HepG2 (cell line): Measurements from ENCODE around the gene GTF2H4. TPM values are rescaled to one million over a fixed set of nuclear protein-coding genes. Genes with fewer than 3 reads are reported as not detected.

Experiments used
- AKAP8 ChIP-seq: sonication (generic); formaldehyde crosslinking; IDR thresholded peaks from 2 replicates; pipeline ENCODE4 v1.5.1; 2020; ENCODE audit warnings: mild to moderate bottlenecking, missing genetic modification reagents
- ATM ChIP-seq: fragments of 450-650 bp; IDR thresholded peaks from 2 replicates; pipeline ENCODE4 v1.7.1; 2017; ENCODE audit warnings: mild to moderate bottlenecking, borderline replicate concordance
- CBX2 ChIP-seq, 2 experiments: fragments of 200-600 bp in 1 of 2; sonication (generic); formaldehyde crosslinking in 1 of 2; IDR thresholded peaks; 2 replicates each; pipeline versions ENCODE4 v1.7.0 to v1.8.1; 2018 to 2022; ENCODE audit warnings: low read depth in 2 of 2, low read length in 1 of 2, mild to moderate bottlenecking in 1 of 2, missing genetic modification reagents in 1 of 2
- HES4 ChIP-seq: sonication (generic); formaldehyde crosslinking; IDR thresholded peaks from 2 replicates; pipeline ENCODE4 v1.9.0; 2021; ENCODE audit warnings: mild to moderate bottlenecking, missing genetic modification reagents, borderline replicate concordance
- HIVEP1 ChIP-seq: sonication (generic); formaldehyde crosslinking; IDR thresholded peaks from 2 replicates; pipeline ENCODE4 v1.4.0; 2020; ENCODE audit warnings: mild to moderate bottlenecking, missing genetic modification reagents
- HMG20A ChIP-seq: IDR thresholded peaks from 2 replicates; pipeline ENCODE4 v1.6.1; 2016; ENCODE audit warnings: borderline replicate concordance
- KMT2B ChIP-seq: IDR thresholded peaks from 2 replicates; pipeline ENCODE4 v1.6.1; 2016; ENCODE audit warnings: missing genetic modification reagents, missing compliant biosample characterization
- SOX13 ChIP-seq, 3 experiments: fragments of 450-650 bp in 1 of 3; sonication (generic) in 1 of 3; formaldehyde crosslinking in 1 of 3; IDR thresholded peaks in 2 of 3; conservative IDR thresholded peaks in 1 of 3; 2 replicates each; pipeline versions ENCODE4 v1.5.0 to v1.6.1; 2016 to 2020; ENCODE audit warnings: antibody characterized with exemption in 1 of 3, mild to moderate bottlenecking in 1 of 3, missing compliant biosample characterization in 1 of 3, missing genetic modification reagents in 1 of 3, moderate library complexity in 1 of 3
- YEATS2 ChIP-seq: sonication (generic); formaldehyde crosslinking; IDR thresholded peaks from 2 replicates; pipeline ENCODE4 v1.4.0; 2020; ENCODE audit warnings: missing genetic modification reagents, borderline replicate concordance
- ZBTB38 ChIP-seq: sonication (generic); formaldehyde crosslinking; IDR thresholded peaks from 2 replicates; pipeline ENCODE4 v1.5.1; 2020; ENCODE audit warnings: mild to moderate bottlenecking, missing genetic modification reagents
- ZNF292 ChIP-seq: sonication (generic); formaldehyde crosslinking; IDR thresholded peaks from 2 replicates; pipeline ENCODE4 v1.8.1; 2022; ENCODE audit warnings: mild to moderate bottlenecking, low read depth, missing genetic modification reagents, borderline replicate concordance
- ZNF3 ChIP-seq: IDR thresholded peaks from 2 replicates; pipeline ENCODE4 v1.7.0; 2017; ENCODE audit warnings: inconsistent platforms
- ZNF598 ChIP-seq: sonication (generic); formaldehyde crosslinking; IDR thresholded peaks from 2 replicates; pipeline ENCODE4 v1.5.1; 2020; ENCODE audit warnings: mild to moderate bottlenecking, missing genetic modification reagents, borderline replicate concordance
- ZSCAN30 ChIP-seq: sonication (generic); formaldehyde crosslinking; IDR thresholded peaks from 2 replicates; pipeline ENCODE4 v1.5.0; 2020; ENCODE audit warnings: mild to moderate bottlenecking, missing genetic modification reagents
- polyA plus RNA-seq, 8 experiments: library from polyadenylated mRNA; depleted of rRNA in 3 of 8; stranded (reverse) in 7 of 8; unstranded in 1 of 8; fragments of >200 nt; fragmentation: Illumina TruSeq in 4 of 8; extraction: Trizol in 4 of 8; gene quantifications; 2 replicates each; pipeline versions ENCODE4 v1.2.1 to v1.2.3, GENCODE V29; 2011 to 2016; ENCODE audit warnings: low read depth in 4 of 8, missing spikeins in 1 of 8, mixed read lengths in 1 of 8; ENCODE audit not compliant: insufficient read depth in 1 of 8
- total RNA-seq, 5 experiments: library from RNA; depleted of rRNA; stranded (reverse); fragments of >200 nt; fragmentation: Illumina TruSeq; extraction: Trizol; gene quantifications; 2 replicates each; pipeline ENCODE4 v1.2.3, GENCODE V29; 2016; ENCODE audit warnings: low read depth in 1 of 5
- TF ChIP-seq, protein P1 (sequence below): sonication (generic); formaldehyde crosslinking; IDR thresholded peaks from 2 replicates; pipeline ENCODE4 v1.4.0; 2020; ENCODE audit warnings: missing genetic modification reagents
- TF ChIP-seq, protein P2 (sequence below): sonication (generic); formaldehyde crosslinking; IDR thresholded peaks from 2 replicates; pipeline ENCODE4 v1.5.0; 2020; ENCODE audit warnings: missing genetic modification reagents, mild to moderate bottlenecking, borderline replicate concordance
- TF ChIP-seq, protein P3 (sequence below): sonication (generic); formaldehyde crosslinking; IDR thresholded peaks from 2 replicates; pipeline ENCODE4 v1.4.0; 2020; ENCODE audit warnings: missing genetic modification reagents
- TF ChIP-seq, protein P4 (sequence below): sonication (generic); formaldehyde crosslinking; IDR thresholded peaks from 2 replicates; pipeline ENCODE4 v1.5.0; 2020; ENCODE audit warnings: missing genetic modification reagents

Gene GTF2H4
- total and polyA plus RNA-seq, 2 of the 13 experiments (the other 11 are each of a cell fraction or from before 2014, with no cell fraction given) = 15.9 to 49.3 TPM

DNA sequence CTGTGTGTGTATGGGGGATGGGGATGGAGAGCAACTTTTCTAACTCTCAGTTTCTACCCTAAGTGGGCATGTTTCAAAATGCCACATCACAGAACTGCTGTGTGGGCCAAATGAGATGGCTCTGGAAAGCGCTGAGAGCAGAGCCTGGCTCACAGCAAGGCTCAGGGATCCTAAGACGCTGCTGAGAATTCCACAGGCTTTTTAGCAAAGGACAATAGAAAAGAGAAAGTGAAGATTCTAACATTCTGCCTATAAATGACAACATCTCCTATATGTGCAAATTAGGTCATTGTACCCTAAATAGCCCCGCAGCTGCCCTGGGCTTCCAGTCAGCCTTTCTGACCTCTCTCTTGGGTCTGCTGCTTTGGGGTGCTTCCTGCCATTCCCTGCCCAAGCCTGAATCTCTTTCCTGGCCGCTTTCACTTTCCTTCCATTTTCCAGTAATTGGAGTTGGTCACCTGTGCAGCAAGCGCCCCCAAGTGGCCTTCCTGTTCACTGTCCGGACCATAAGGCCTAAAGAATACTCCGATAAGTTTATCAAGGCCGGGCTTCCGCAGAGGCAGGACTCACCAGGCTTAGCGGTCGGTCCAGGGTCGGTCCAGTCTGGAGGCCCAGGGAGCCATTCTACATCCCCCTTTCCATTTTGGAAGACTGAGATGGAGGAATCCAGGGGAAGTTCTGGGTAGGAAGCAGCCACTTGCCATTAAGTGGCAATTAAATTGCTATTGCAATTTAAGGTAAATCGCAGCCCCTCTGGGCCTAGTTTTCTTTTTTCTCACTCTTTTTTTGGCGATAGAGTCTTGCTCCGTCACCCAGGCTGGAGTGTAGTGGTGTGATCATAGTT lies 30.4 kb upstream of the GTF2H4 start (continued):
- TF ChIP-seq, protein P1, sequence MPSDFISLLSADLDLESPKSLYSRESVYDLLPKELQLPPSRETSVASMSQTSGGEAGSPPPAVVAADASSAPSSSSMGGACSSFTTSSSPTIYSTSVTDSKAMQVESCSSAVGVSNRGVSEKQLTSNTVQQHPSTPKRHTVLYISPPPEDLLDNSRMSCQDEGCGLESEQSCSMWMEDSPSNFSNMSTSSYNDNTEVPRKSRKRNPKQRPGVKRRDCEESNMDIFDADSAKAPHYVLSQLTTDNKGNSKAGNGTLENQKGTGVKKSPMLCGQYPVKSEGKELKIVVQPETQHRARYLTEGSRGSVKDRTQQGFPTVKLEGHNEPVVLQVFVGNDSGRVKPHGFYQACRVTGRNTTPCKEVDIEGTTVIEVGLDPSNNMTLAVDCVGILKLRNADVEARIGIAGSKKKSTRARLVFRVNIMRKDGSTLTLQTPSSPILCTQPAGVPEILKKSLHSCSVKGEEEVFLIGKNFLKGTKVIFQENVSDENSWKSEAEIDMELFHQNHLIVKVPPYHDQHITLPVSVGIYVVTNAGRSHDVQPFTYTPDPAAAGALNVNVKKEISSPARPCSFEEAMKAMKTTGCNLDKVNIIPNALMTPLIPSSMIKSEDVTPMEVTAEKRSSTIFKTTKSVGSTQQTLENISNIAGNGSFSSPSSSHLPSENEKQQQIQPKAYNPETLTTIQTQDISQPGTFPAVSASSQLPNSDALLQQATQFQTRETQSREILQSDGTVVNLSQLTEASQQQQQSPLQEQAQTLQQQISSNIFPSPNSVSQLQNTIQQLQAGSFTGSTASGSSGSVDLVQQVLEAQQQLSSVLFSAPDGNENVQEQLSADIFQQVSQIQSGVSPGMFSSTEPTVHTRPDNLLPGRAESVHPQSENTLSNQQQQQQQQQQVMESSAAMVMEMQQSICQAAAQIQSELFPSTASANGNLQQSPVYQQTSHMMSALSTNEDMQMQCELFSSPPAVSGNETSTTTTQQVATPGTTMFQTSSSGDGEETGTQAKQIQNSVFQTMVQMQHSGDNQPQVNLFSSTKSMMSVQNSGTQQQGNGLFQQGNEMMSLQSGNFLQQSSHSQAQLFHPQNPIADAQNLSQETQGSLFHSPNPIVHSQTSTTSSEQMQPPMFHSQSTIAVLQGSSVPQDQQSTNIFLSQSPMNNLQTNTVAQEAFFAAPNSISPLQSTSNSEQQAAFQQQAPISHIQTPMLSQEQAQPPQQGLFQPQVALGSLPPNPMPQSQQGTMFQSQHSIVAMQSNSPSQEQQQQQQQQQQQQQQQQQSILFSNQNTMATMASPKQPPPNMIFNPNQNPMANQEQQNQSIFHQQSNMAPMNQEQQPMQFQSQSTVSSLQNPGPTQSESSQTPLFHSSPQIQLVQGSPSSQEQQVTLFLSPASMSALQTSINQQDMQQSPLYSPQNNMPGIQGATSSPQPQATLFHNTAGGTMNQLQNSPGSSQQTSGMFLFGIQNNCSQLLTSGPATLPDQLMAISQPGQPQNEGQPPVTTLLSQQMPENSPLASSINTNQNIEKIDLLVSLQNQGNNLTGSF (CRISPR knock-in tag) = no peak
- TF ChIP-seq ZNF598 (CRISPR knock-in tag) (peak; percentile 51; the same call in 1 of the 2 replicates), ZNF3 (CRISPR knock-in tag) (no peak), AKAP8 (no peak), ZBTB38 (CRISPR knock-in tag) (0 out of 2 replicates have a peak, but pooled peaks have one; percentile 32), ATM (no peak), HMG20A (CRISPR knock-in tag) (no peak), YEATS2 (CRISPR knock-in tag) (peak; percentile 36; the same call in 1 of the 2 replicates), ZNF292 (peak; percentile 64), SOX13 (IDR thresholded peaks at IDR 0.05) (no peak), SOX13 (CRISPR knock-in tag; conservative IDR thresholded peaks at IDR 0.05 in 1 of 2, IDR thresholded peaks at IDR 0.05 in 1 of 2) (no peak; a peak in 2 of 4 replicates), HES4 (CRISPR knock-in tag) (no peak), CBX2 (IDR thresholded peaks at IDR 0.05; ENCODE audit: low read depth, low read length) (no peak), CBX2 (CRISPR knock-in tag; IDR thresholded peaks at IDR 0.05; ENCODE audit: low read depth) (no peak), KMT2B (peak; percentile 52; the same call in 1 of the 2 replicates), ZSCAN30 (CRISPR knock-in tag) (no peak), HIVEP1 (CRISPR knock-in tag) (no peak)
- TF ChIP-seq, protein P2, sequence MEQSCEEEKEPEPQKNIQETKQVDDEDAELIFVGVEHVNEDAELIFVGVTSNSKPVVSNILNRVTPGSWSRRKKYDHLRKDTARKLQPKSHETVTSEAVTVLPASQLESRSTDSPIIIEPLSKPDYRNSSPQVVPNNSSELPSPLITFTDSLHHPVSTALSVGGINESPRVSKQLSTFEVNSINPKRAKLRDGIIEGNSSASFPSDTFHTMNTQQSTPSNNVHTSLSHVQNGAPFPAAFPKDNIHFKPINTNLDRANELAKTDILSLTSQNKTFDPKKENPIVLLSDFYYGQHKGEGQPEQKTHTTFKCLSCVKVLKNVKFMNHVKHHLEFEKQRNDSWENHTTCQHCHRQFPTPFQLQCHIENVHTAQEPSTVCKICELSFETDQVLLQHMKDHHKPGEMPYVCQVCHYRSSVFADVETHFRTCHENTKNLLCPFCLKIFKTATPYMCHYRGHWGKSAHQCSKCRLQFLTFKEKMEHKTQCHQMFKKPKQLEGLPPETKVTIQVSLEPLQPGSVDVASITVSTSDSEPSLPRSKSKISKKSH (CRISPR knock-in tag) = no peak
- TF ChIP-seq, protein P3, sequence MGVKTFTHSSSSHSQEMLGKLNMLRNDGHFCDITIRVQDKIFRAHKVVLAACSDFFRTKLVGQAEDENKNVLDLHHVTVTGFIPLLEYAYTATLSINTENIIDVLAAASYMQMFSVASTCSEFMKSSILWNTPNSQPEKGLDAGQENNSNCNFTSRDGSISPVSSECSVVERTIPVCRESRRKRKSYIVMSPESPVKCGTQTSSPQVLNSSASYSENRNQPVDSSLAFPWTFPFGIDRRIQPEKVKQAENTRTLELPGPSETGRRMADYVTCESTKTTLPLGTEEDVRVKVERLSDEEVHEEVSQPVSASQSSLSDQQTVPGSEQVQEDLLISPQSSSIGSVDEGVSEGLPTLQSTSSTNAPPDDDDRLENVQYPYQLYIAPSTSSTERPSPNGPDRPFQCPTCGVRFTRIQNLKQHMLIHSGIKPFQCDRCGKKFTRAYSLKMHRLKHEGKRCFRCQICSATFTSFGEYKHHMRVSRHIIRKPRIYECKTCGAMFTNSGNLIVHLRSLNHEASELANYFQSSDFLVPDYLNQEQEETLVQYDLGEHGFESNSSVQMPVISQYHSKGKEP (CRISPR knock-in tag) = no peak
- TF ChIP-seq, protein P4, sequence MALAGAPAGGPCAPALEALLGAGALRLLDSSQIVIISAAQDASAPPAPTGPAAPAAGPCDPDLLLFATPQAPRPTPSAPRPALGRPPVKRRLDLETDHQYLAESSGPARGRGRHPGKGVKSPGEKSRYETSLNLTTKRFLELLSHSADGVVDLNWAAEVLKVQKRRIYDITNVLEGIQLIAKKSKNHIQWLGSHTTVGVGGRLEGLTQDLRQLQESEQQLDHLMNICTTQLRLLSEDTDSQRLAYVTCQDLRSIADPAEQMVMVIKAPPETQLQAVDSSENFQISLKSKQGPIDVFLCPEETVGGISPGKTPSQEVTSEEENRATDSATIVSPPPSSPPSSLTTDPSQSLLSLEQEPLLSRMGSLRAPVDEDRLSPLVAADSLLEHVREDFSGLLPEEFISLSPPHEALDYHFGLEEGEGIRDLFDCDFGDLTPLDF (CRISPR knock-in tag) = no peak; the same call in 1 of the 2 replicates
